NCI-H128 (cell line): Measurements from ENCODE around the gene DBN1.

Source experiments
- DNase-seq: peaks from one replicate; lab custom pipeline; 2025; ENCODE audit not compliant: unreplicated experiment; lab: John Stamatoyannopoulos, UW

Gene DBN1

GRCh38 chr5:177457852-177458681 is 15.4 kb downstream of the DBN1 start:
- no peak for DNase-seq

GRCh38 chr5:177456976-177457851 is 16.2 kb downstream of the DBN1 start:
- DNase-seq = peak; percentile 44

- DNase-seq = no peak
These were observed 16.9 kb downstream of the DBN1 start for GRCh38 chr5:177456591-177456964.

- peak; percentile 56 for DNase-seq
These were observed 17.5 kb downstream of the DBN1 start for GRCh38 chr5:177455661-177456590.

GRCh38 chr5:177455036-177455660 is 18.3 kb downstream of the DBN1 start:
- DNase-seq = peak; percentile 57

GRCh38 chr5:177454397-177455035 is 18.9 kb downstream of the DBN1 start:
- DNase-seq = peak; percentile 73

- DNase-seq = no peak
These were observed 19.5 kb downstream of the DBN1 start for GRCh38 chr5:177453852-177454396.

GRCh38 chr5:177452688-177453638 is 20.5 kb downstream of the DBN1 start:
- no peak for DNase-seq

GRCh38 chr5:177450667-177451424 is 22.6 kb downstream of the DBN1 start:
- DNase-seq = no peak

GRCh38 chr5:177449140-177450061 is 24.0 kb downstream of the DBN1 start:
- DNase-seq = no peak

GRCh38 chr5:177448244-177448950 is 25.0 kb downstream of the DBN1 start:
- DNase-seq = no peak

GRCh38 chr5:177447611-177448243 is 25.7 kb downstream of the DBN1 start:
- DNase-seq = no peak

- DNase-seq = peak; percentile 45
These were observed 26.3 kb downstream of the DBN1 start for GRCh38 chr5:177447066-177447610.

- peak; percentile 26 for DNase-seq
These were observed 27.0 kb downstream of the DBN1 start, which contains the start of gene PRR7 for GRCh38 chr5:177446200-177447065. PRR7 (plus strand) TSS chr5:177446814; CDS start chr5:177455068, 8,254 bp downstream.

GRCh38 chr5:177445917-177446199 is 27.6 kb downstream of the DBN1 start:
- no peak for DNase-seq
